Loucy (cell line): ENCODE results near the gene VASN.

Experiments used
- H2AFZ ChIP-seq: fragments of 200-600 bp; sonication (generic); 2 replicates; pipeline ENCODE4 v1.6.0; 2016; ENCODE audit warnings: antibody characterized with exemption, mild to moderate bottlenecking, low read length, moderate library complexity
- H3F3A ChIP-seq: fragments of 200-600 bp; 2 replicates; pipeline ENCODE4 v1.6.0; 2016; ENCODE audit warnings: antibody characterized with exemption, low read depth, mild to moderate bottlenecking
- H3K27me3 ChIP-seq: fragments of 200-600 bp; sonication (generic); 2 replicates; pipeline ENCODE4 v1.6.1; 2014; ENCODE audit warnings: low read length, mild to moderate bottlenecking; ENCODE audit not compliant: insufficient read depth, poor library complexity, severe bottlenecking
- H3K36me3 ChIP-seq: fragments of 200-600 bp; sonication (generic); 2 replicates; pipeline ENCODE4 v1.6.1; 2016; ENCODE audit warnings: low read length; ENCODE audit not compliant: insufficient read depth
- H3K4me1 ChIP-seq: fragments of 200-600 bp; sonication (generic); 2 replicates; pipeline ENCODE4 v1.5.1; 2014; ENCODE audit warnings: low read length, mild to moderate bottlenecking; ENCODE audit not compliant: insufficient read depth, poor library complexity, severe bottlenecking
- H3K4me2 ChIP-seq: fragments of 200-600 bp; sonication (generic); 2 replicates; pipeline ENCODE4 v1.6.0; 2014; ENCODE audit warnings: antibody characterized with exemption, low read length, low read depth, mild to moderate bottlenecking; ENCODE audit not compliant: poor library complexity, severe bottlenecking
- H3K4me3 ChIP-seq: fragments of 200-600 bp; sonication (generic); 2 replicates; pipeline ENCODE4 v1.5.1; 2014; ENCODE audit warnings: low read length, mild to moderate bottlenecking, mixed read lengths; ENCODE audit not compliant: poor library complexity, severe bottlenecking
- H3K79me2 ChIP-seq: fragments of 200-600 bp; sonication (generic); 2 replicates; pipeline ENCODE4 v1.6.1; 2014; ENCODE audit warnings: low read length; ENCODE audit not compliant: insufficient read depth
- H3K9ac ChIP-seq: fragments of 200-600 bp; sonication (generic); 2 replicates; pipeline ENCODE4 v1.6.0; 2014; ENCODE audit warnings: mild to moderate bottlenecking, low read depth, low read length, moderate library complexity; ENCODE audit not compliant: poor library complexity, severe bottlenecking
- H3K9me2 ChIP-seq: fragments of 200-600 bp; sonication (generic); replicated peaks from 2 replicates; pipeline ENCODE4 v1.6.1; 2016; ENCODE audit warnings: low read depth, low read length, mixed read lengths
- H3K9me3 ChIP-seq: fragments of 200-600 bp; sonication (generic); 2 replicates; pipeline ENCODE4 v1.6.1; 2014; ENCODE audit warnings: mild to moderate bottlenecking, antibody characterized with exemption, low read length, low read depth; ENCODE audit not compliant: insufficient read depth
- H4K20me1 ChIP-seq: fragments of 200-600 bp; sonication (generic); 2 replicates; pipeline ENCODE4 v1.6.0; 2014; ENCODE audit warnings: antibody characterized with exemption, low read length, mild to moderate bottlenecking; ENCODE audit not compliant: insufficient read depth, poor library complexity, severe bottlenecking
- EZH2phosphoT487 ChIP-seq: fragments of 200-600 bp; IDR thresholded peaks from 2 replicates; pipeline ENCODE4 v1.6.1; 2018; ENCODE audit warnings: antibody characterized with exemption, mild to moderate bottlenecking, moderate library complexity, borderline replicate concordance
- TF ChIP-seq, protein P1 (sequence below): fragments of 200-600 bp; sonication (generic); conservative IDR thresholded peaks from 2 replicates; pipeline ENCODE4 v1.5.1; 2014; ENCODE audit warnings: mild to moderate bottlenecking, antibody characterized with exemption, low read length

VASN gene

DNA sequence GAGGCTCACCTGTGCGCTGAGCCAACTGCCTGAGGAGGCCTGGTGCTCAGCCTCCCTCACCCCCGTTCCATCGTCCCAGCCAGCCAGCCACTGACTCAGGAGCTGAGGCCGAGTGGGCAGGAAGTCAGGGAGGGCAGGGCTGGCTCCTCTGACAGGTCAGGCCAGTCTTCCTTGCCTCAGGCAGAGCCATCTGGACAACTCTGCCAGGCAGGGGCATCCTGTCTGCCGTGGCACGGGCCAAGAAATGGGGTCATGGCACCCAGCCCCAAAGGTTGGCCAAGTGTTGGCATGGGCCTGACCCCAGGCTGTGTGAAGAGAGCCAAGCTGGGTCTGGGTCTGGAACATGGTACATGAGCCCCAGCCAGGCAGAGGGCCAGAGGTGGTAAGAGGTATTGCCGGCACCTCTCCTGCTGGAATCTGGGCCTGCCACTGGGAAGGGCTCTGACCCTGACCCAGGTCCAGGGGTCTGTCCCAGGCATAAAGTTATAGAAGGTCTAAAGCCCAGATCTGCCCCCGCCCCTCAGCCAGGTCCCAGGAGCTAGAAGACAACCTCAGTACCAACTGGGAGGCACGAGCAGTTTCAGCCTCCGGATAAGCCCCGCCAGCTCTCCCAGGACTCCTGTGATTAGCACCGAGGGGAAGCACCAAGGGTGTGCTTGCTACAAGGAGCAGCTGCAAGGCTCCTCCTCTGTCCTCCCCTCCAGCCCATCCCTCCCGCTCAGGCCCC is 2.5 kb upstream of the VASN start:
- Histone ChIP-seq H3K4me3 (no peak overlapping the region), H3K79me2 (no peaks in the 10 kb centered on the region), H3K4me1 (no peaks in the 10 kb centered on the region), H3K36me3 (peaks cover 3% of the 10 kb centered on the region; the same call in 1 of the 2 replicates), H4K20me1 (no peaks in the 10 kb centered on the region), H3K9me3 (no peaks in the 10 kb centered on the region), H3K4me2 (no peak overlapping the region), H3F3A (no peaks in the 10 kb centered on the region), H2AFZ (no peak overlapping the region), H3K9me2 (no peaks in the 10 kb centered on the region), H3K9ac (no peak overlapping the region), H3K27me3 (no peaks in the 10 kb centered on the region)
- TF ChIP-seq, protein P1, sequence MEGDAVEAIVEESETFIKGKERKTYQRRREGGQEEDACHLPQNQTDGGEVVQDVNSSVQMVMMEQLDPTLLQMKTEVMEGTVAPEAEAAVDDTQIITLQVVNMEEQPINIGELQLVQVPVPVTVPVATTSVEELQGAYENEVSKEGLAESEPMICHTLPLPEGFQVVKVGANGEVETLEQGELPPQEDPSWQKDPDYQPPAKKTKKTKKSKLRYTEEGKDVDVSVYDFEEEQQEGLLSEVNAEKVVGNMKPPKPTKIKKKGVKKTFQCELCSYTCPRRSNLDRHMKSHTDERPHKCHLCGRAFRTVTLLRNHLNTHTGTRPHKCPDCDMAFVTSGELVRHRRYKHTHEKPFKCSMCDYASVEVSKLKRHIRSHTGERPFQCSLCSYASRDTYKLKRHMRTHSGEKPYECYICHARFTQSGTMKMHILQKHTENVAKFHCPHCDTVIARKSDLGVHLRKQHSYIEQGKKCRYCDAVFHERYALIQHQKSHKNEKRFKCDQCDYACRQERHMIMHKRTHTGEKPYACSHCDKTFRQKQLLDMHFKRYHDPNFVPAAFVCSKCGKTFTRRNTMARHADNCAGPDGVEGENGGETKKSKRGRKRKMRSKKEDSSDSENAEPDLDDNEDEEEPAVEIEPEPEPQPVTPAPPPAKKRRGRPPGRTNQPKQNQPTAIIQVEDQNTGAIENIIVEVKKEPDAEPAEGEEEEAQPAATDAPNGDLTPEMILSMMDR: no peak
- no peak for TF ChIP-seq EZH2phosphoT487

DNA sequence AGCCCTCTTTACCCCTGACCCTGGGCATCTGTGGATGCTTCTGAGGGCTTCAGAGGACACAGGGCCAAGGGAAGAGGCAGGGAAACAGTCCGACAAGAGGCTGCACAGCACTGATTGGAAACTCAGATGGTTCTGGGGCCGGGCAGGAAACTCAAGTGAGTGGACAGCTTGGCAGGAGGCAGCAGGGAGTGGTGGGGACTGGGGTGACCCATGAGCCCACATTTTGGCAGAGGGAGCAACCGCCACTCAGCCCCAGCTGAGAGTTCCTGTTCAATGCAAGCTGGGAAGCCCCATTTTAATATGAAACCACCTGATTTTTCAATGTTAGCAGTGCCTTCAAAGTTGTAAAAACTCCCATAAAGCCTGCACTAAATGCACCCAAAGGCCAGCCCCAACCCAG is 1.5 kb upstream of the VASN start:
- H3K4me2 ChIP-seq: no peak overlapping the region

DNA sequence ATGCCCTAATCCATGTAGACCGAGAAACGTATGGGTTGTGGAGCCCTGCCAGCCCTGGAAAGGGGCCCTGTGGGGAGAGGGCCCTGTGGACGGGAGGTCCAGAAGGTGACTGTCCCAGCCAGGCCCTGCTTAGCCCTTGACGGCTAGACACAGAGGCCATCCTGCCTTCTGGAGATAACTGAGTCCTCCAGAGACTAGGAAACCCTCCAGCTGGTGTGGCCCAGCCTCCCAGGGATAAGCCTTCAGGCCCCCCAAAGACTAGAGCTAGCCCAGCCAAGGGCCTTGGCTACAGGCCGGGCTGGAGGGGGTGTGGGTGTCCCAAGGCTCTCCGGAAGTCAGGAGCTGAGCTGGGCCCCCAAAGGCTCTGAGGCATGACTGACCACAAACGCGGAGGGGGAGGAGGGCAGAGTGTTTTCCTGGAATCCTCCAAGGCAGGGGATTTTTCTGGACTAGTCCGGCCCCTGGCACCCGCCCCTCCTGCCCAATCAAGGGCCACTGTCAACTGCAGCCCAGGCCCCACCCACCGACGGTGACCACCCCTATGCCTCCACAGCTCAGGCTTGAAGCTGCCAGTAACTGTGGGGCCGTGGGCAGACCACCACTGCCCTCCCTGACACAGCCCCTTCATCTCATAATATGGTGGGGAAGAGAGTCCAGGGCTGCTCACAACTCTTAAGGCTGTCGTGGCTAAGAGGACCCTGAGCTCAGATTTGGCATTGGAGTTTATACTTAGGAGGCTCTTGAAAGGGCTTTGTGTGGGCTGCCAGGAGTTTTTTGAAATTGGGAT is 885 bp upstream of the VASN start:
- H3K79me2 ChIP-seq: no peaks in the 10 kb centered on the region
- no peak overlapping the region for H3K9ac ChIP-seq
- TF ChIP-seq, protein P1: no peak
- no peak for TF ChIP-seq EZH2phosphoT487
- H3K4me2 ChIP-seq: no peak overlapping the region
- H4K20me1 ChIP-seq: no peaks in the 10 kb centered on the region
- no peaks in the 10 kb centered on the region for H3F3A ChIP-seq
- H3K9me3 ChIP-seq: no peaks in the 10 kb centered on the region
- no peak overlapping the region for H3K4me3 ChIP-seq
- no peaks in the 10 kb centered on the region for H3K27me3 ChIP-seq
- H3K9me2 ChIP-seq: no peaks in the 10 kb centered on the region
- no peak overlapping the region for H2AFZ ChIP-seq
- H3K4me1 ChIP-seq: no peaks in the 10 kb centered on the region
- no peaks in the 10 kb centered on the region for H3K36me3 ChIP-seq

More for the DNA sequence above, 1.5 kb upstream of the VASN start:
- no peak overlapping the region for H3K4me3 ChIP-seq
- no peaks in the 10 kb centered on the region for H3F3A ChIP-seq
- H3K9ac ChIP-seq: no peak overlapping the region
- no peaks in the 10 kb centered on the region for H3K36me3 ChIP-seq
- H3K27me3 ChIP-seq: no peaks in the 10 kb centered on the region
- no peaks in the 10 kb centered on the region for H3K79me2 ChIP-seq
- no peaks in the 10 kb centered on the region for H4K20me1 ChIP-seq
- no peaks in the 10 kb centered on the region for H3K9me2 ChIP-seq
- no peaks in the 10 kb centered on the region for H3K9me3 ChIP-seq
- TF ChIP-seq, protein P1: no peak
- no peak for TF ChIP-seq EZH2phosphoT487
- no peaks in the 10 kb centered on the region for H3K4me1 ChIP-seq
- no peak overlapping the region for H2AFZ ChIP-seq
